ENCODE measurements around the gene STRAP. TPM values are rescaled to one million over a fixed set of nuclear protein-coding genes. Genes with fewer than 3 reads are reported as not detected.
A peak's percentile ranks its signal among the peaks of the same experiment; 100 is the strongest.

Gene STRAP
- total and polyA plus RNA-seq, 2 of the 13 experiments (the other 11 are each of a cell fraction or from before 2014, with no cell fraction given) = 66.9 to 118 TPM

GRCh38 chr12:15910864-15911721 lies 28.9 kb downstream of the STRAP start, which contains the start of gene DERA (continued):
- TF ChIP-seq REST (IDR thresholded peaks at IDR 0.05; ENCODE audit: borderline replicate concordance in 1 of 2, low read depth in 1 of 2, low read length in 2 of 2) (peak in 1 of 2 experiments; percentile 48; a peak in 1 of 4 replicates), CENPT (CRISPR knock-in tag; IDR thresholded peaks at IDR 0.05; ENCODE audit: low read depth) (no peak), TCF12 (IDR thresholded peaks at IDR 0.05) (no peak), TCF12 (CRISPR knock-in tag; IDR thresholded peaks at IDR 0.05) (0 out of 2 replicates have a peak, but pooled peaks have one; percentile 27), ZNF430 (CRISPR knock-in tag; IDR thresholded peaks at IDR 0.05) (no peak), KAT7 (CRISPR knock-in tag; IDR thresholded peaks at IDR 0.05; ENCODE audit: borderline replicate concordance) (peak; percentile 67; the same call in 1 of the 2 replicates), ZNF709 (CRISPR knock-in tag; IDR thresholded peaks at IDR 0.05) (peak; percentile 66; the same call in 1 of the 2 replicates), ZNF704 (CRISPR knock-in tag; IDR thresholded peaks at IDR 0.05; ENCODE audit: borderline replicate concordance) (no peak), SP2 (CRISPR knock-in tag; IDR thresholded peaks at IDR 0.05) (no peak), MED1 (CRISPR knock-in tag; IDR thresholded peaks at IDR 0.05) (0 out of 2 replicates have a peak, but pooled peaks have one; percentile 14), ZNF615 (CRISPR knock-in tag; IDR thresholded peaks at IDR 0.05; ENCODE audit: borderline replicate concordance) (no peak), ZEB1 (IDR thresholded peaks at IDR 0.05; ENCODE audit: insufficient replicate concordance, low read depth) (no peak), ZNF431 (CRISPR knock-in tag; IDR thresholded peaks at IDR 0.05; ENCODE audit: borderline replicate concordance, low read depth) (no peak), SRSF4 (IDR thresholded peaks at IDR 0.05; ENCODE audit: low read depth, low read length, poor library complexity, severe bottlenecking) (no peak), ATM (IDR thresholded peaks at IDR 0.05; ENCODE audit: borderline replicate concordance) (no peak), IRF2 (CRISPR knock-in tag; IDR thresholded peaks at IDR 0.05) (no peak; the same call in 1 of the 2 replicates), TFDP1 (CRISPR knock-in tag; IDR thresholded peaks at IDR 0.05; ENCODE audit: borderline replicate concordance) (peak; percentile 76; the same call in 1 of the 2 replicates), ZNF512B (CRISPR knock-in tag; IDR thresholded peaks at IDR 0.05; ENCODE audit: borderline replicate concordance) (no peak), MED13 (CRISPR knock-in tag; IDR thresholded peaks at IDR 0.05) (0 out of 2 replicates have a peak, but pooled peaks have one; percentile 36), ZMYM3 (CRISPR knock-in tag; IDR thresholded peaks at IDR 0.05) (no peak)

Data from HepG2 (cell line).